Measurements from ENCODE around the gene PGD. TPM values are rescaled to one million over a fixed set of nuclear protein-coding genes. Genes with fewer than 3 reads are reported as not detected.
"Not testable (repeated sequence)": the region's sequence is repeated elsewhere in the genome, so short reads cannot be mapped to it uniquely, and the experiment has no call there.

PGD gene
- total RNA-seq, 1 experiment from 2014 or later = 70.6 TPM

DNA sequence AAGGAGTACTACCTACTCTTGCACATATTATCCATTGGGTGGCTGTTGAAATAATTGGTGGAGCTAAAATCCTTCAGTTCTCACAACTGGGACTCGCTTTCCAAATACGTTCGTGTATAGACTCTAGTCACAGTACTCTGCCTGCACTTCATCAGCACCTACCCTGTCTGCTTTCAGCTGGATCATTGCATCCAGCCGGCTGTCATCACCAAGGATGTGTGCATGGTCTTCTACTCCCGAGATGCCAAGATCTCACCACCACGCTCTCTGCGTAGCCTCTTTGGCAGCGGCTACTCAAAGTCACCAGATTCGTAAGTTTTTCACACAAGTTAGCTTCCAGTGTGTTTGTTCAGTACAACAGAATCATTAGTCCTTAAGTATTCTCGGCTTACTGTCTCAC lies 37.3 kb upstream of the PGD start:
- intact Hi-C loops (cut with micrococcal nuclease) = no loop called here
- POLR2A ChIA-PET = no interaction called here

DNA sequence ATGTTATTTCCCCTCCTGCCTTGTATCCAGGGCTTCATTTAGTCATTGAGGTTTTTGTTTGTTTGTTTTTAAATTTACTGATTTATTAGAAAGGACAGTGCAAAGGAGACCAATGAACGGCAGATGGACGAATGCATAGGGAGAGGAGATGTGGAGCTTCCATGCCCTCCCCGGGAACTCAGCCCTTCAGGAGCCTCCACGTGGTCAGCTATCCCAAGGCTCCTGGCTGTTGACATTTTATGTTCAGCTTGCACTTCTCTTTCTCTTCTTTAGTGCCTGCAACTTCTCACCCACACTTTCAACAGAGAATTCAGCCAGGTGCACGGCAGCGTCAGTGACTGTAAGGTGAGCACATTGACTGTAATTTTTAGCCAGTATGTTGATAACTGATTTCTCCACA lies 30.7 kb upstream of the PGD start:
- CTCF ChIA-PET = interaction anchor here (0.9 to 4.2 kb wide), 2 partner anchors 9 to 62 kb away, joined by 5 to 13 read pairs; partner anchors contain the start of gene CENPS
- TF ChIP-seq, protein P1, sequence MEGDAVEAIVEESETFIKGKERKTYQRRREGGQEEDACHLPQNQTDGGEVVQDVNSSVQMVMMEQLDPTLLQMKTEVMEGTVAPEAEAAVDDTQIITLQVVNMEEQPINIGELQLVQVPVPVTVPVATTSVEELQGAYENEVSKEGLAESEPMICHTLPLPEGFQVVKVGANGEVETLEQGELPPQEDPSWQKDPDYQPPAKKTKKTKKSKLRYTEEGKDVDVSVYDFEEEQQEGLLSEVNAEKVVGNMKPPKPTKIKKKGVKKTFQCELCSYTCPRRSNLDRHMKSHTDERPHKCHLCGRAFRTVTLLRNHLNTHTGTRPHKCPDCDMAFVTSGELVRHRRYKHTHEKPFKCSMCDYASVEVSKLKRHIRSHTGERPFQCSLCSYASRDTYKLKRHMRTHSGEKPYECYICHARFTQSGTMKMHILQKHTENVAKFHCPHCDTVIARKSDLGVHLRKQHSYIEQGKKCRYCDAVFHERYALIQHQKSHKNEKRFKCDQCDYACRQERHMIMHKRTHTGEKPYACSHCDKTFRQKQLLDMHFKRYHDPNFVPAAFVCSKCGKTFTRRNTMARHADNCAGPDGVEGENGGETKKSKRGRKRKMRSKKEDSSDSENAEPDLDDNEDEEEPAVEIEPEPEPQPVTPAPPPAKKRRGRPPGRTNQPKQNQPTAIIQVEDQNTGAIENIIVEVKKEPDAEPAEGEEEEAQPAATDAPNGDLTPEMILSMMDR (IDR thresholded peaks at IDR 0.05; ENCODE audit: unreplicated experiment) = no peak
- DNase-seq (ENCODE audit: unreplicated experiment) = no peak
- Mint-ChIP-seq H3K36me3 (ENCODE audit: insufficient read depth, unreplicated experiment) (peaks cover 42% of the 10 kb centered on the region), H3K4me1 (ENCODE audit: insufficient read depth, unreplicated experiment) (no peaks in the 10 kb centered on the region), H3K9me3 (ENCODE audit: unreplicated experiment) (no peaks in the 10 kb centered on the region), H3K4me3 (ENCODE audit: unreplicated experiment) (no peak overlapping the region), H3K27ac (ENCODE audit: low read depth, unreplicated experiment) (no peak overlapping the region), H3K27me3 (ENCODE audit: insufficient read depth, unreplicated experiment) (no peaks in the 10 kb centered on the region)
- POLR2A ChIA-PET = interaction anchor here (0.9 kb wide), 1 partner anchor 158 kb away, joined by 3 read pairs; the partner anchor contains the start of gene KIF1B
- no TSS peak for BruUV-seq (replicated peaks)
- intact Hi-C loops (cut with micrococcal nuclease) = no loop called here

More for the DNA sequence above, 37.3 kb upstream of the PGD start:
- Mint-ChIP-seq H3K36me3 (ENCODE audit: insufficient read depth, unreplicated experiment) (peaks cover 30% of the 10 kb centered on the region), H3K4me3 (ENCODE audit: unreplicated experiment) (no peak overlapping the region), H3K9me3 (ENCODE audit: unreplicated experiment) (no peaks in the 10 kb centered on the region), H3K27ac (ENCODE audit: low read depth, unreplicated experiment) (no peak overlapping the region), H3K4me1 (ENCODE audit: insufficient read depth, unreplicated experiment) (no peaks in the 10 kb centered on the region), H3K27me3 (ENCODE audit: insufficient read depth, unreplicated experiment) (no peaks in the 10 kb centered on the region)
- TF ChIP-seq, protein P1 (IDR thresholded peaks at IDR 0.05; ENCODE audit: unreplicated experiment) = no peak
- CTCF ChIA-PET = interaction anchor here (0.7 kb wide), 1 partner anchor 16 kb away, joined by 4 read pairs; no protein-coding TSS in a partner anchor
- no peak for DNase-seq (ENCODE audit: unreplicated experiment)
- no TSS peak for BruUV-seq (replicated peaks)

DNA sequence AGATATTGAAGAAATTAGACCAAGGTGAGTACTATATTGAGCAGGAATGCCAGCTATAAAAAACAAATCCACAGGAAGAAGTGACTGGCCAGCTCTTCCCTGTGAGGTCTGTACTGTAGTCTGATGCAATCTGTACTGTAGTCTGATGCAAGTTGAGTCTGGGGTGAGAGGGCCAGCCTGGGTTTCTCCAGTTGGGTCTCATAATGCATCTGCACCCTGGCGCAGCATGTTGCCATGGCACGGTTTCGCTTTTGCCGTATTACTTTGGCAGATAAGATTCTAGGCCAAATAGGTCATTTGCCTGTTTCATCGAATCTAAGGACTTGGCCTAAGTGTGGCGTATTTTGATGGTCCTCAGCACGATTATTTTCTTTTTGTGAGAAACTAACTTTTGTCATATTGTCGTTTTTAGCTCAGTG lies 24.4 kb upstream of the PGD start:
- no peaks in the 10 kb centered on the region for H3K27me3 Mint-ChIP-seq (ENCODE audit: insufficient read depth, unreplicated experiment)
- peaks cover 61% of the 10 kb centered on the region for H3K36me3 Mint-ChIP-seq (ENCODE audit: insufficient read depth, unreplicated experiment)
- peaks cover 5% of the 10 kb centered on the region for H3K4me1 Mint-ChIP-seq (ENCODE audit: insufficient read depth, unreplicated experiment)
- no peak for DNase-seq (ENCODE audit: unreplicated experiment)
- TF ChIP-seq, protein P1 (IDR thresholded peaks at IDR 0.05; ENCODE audit: unreplicated experiment) = no peak
- H3K9me3 Mint-ChIP-seq (ENCODE audit: unreplicated experiment) = no peaks in the 10 kb centered on the region
- intact Hi-C loops (cut with micrococcal nuclease) = no loop called here
- CTCF ChIA-PET = interaction anchor here (0.7 to 1.4 kb wide), 4 partner anchors 54 to 56 kb away, joined by 3 to 6 read pairs (median 4); partner anchors contain the start of gene CENPS
- POLR2A ChIA-PET = interaction anchor here (0.7 kb wide), 1 partner anchor 13 kb away, joined by 4 read pairs; no protein-coding TSS in a partner anchor
- no TSS peak for BruUV-seq (replicated peaks)
- H3K4me3 Mint-ChIP-seq (ENCODE audit: unreplicated experiment) = no peak overlapping the region
- peak overlapping the region; percentile 73 for H3K27ac Mint-ChIP-seq (ENCODE audit: low read depth, unreplicated experiment)

DNA sequence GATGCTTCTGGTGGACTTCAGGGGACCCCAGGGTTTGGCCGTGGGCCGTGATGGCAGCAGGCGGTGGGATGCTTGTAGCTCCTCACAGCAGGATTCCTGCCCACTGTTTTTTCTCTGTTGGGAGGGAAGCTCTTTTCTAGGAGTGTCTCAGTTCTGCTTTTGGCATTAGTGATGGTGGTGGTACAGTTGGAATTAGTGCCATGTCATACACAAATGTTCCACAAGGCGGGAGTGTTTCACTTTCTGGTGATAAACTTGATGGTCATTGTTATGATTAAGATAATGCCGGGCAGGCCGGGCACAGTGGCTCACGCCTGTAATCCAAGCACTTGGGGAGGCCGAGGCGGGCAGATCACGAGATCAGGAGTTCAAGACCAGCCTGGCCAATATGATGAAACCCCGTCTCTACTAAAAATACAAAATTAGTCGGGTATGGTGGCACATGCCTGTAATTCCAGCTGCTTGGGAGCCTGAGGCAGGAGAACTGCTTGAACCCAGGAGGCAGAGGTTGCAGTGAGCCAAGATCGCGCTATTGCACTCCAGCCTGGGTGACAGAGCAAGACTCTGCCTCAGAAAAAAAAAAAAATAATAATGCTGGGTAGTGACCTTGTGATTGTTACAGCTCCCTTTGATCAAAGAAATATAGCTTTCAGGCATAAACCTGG lies 21.4 kb upstream of the PGD start:
- peaks cover 50% of the 10 kb centered on the region for H3K36me3 Mint-ChIP-seq (ENCODE audit: insufficient read depth, unreplicated experiment)
- not testable (repeated sequence) for H3K4me1 Mint-ChIP-seq (ENCODE audit: insufficient read depth, unreplicated experiment); H3K4me3 Mint-ChIP-seq (ENCODE audit: unreplicated experiment); H3K27ac Mint-ChIP-seq (ENCODE audit: low read depth, unreplicated experiment); H3K9me3 Mint-ChIP-seq (ENCODE audit: unreplicated experiment); H3K27me3 Mint-ChIP-seq (ENCODE audit: insufficient read depth, unreplicated experiment)
- POLR2A ChIA-PET = interaction anchor here (1.1 to 2.1 kb wide), 3 partner anchors 10 to 22 kb away, joined by 4 to 14 read pairs (median 10); partner anchors contain the start of gene PGD
- BruUV-seq (replicated peaks) = TSS peak; percentile 80
- CTCF ChIA-PET = interaction anchor here (0.6 to 2.9 kb wide), 25 partner anchors 8 to 526 kb away, joined by 3 to 28 read pairs (median 4); partner anchors contain the start of gene CENPS
- TF ChIP-seq, protein P1 (IDR thresholded peaks at IDR 0.05; ENCODE audit: unreplicated experiment) = peak; percentile 61
- DNase-seq (ENCODE audit: unreplicated experiment) = peak; percentile 81
- intact Hi-C loops (cut with micrococcal nuclease) = loop anchor here (1.0 to 2.0 kb wide), 2 partner anchors 51 to 117 kb away; no protein-coding TSS in a partner anchor

All from MCF 10A (cell line).